Activated CD4-positive, CD25-positive, alpha-beta regulatory T cell treated with anti-CD3 and anti-CD28 coated beads, Interleukin-2, amount 50 U/mL, for 16 hours (primary cell): ENCODE results near the gene CDKN1A.

ENCODE experiments used
- DNase-seq: peaks from one replicate; pipeline ENCODE4 v3.0.0-alpha.2; 2020; ENCODE audit warnings: low read depth, low spot score

Gene CDKN1A

GRCh38 chr6:36677059-36677749, 1.3 kb upstream of the CDKN1A start:
- no peak for DNase-seq

GRCh38 chr6:36677753-36678487, 594 bp upstream of the CDKN1A start:
- DNase-seq, result no peak

- DNase-seq, result no peak
Measured at GRCh38 chr6:36679043-36679833, 724 bp downstream of the CDKN1A start.

GRCh38 chr6:36682328-36683144, 4.0 kb downstream of the CDKN1A start:
- DNase-seq, result no peak

- no peak for DNase-seq
Measured at GRCh38 chr6:36683145-36683655, 4.7 kb downstream of the CDKN1A start.

- no peak for DNase-seq
Measured at GRCh38 chr6:36683656-36684446, 5.3 kb downstream of the CDKN1A start.

GRCh38 chr6:36684447-36684812, 5.9 kb downstream of the CDKN1A start:
- no peak for DNase-seq

GRCh38 chr6:36685166-36685924, 6.8 kb downstream of the CDKN1A start:
- no peak for DNase-seq

GRCh38 chr6:36685926-36686667, 7.6 kb downstream of the CDKN1A start:
- no peak for DNase-seq

GRCh38 chr6:36686668-36687513, 8.4 kb downstream of the CDKN1A start:
- DNase-seq, result no peak

GRCh38 chr6:36688063-36688738, 9.7 kb downstream of the CDKN1A start:
- no peak for DNase-seq

GRCh38 chr6:36688739-36689075, 10.2 kb downstream of the CDKN1A start:
- no peak for DNase-seq

- no peak for DNase-seq
Measured at GRCh38 chr6:36691011-36691410, 12.5 kb downstream of the CDKN1A start.

- DNase-seq, result no peak
Measured at GRCh38 chr6:36691612-36692011, 13.1 kb downstream of the CDKN1A start.

- DNase-seq, result no peak
Measured at GRCh38 chr6:36692220-36692619, 13.7 kb downstream of the CDKN1A start.

- no peak for DNase-seq
Measured at GRCh38 chr6:36692861-36693702, 14.6 kb downstream of the CDKN1A start.

GRCh38 chr6:36694616-36695015, 16.1 kb downstream of the CDKN1A start:
- no peak for DNase-seq
